IMR-90 (cell line): Measurements from ENCODE around the gene TSPEAR. TPM values are rescaled to one million over a fixed set of nuclear protein-coding genes. Genes with fewer than 3 reads are reported as not detected.

Experiments
- ATAC-seq: fragments of 200-7000 bp; cut with Tn5 transposase; 2 replicates; pipeline ENCODE4 v1.9.1; 2020; ENCODE audit warnings: low read depth, mild to moderate bottlenecking, moderate library complexity
- BruUV-seq: library from RNA; stranded (reverse); fragments of 400-500 nt; replicated peaks from 2 replicates; lab custom pipeline; 2021; lab: Mats Ljungman, UMichigan
- CTCF ChIA-PET: fragments of 300-600 bp; formaldehyde crosslinking; extraction: SDS; loops from one replicate; lab custom pipeline; 2021; ENCODE audit warnings: antibody characterized with exemption; lab: Yijun Ruan, JAX
- POLR2A ChIA-PET: fragments of 300-600 bp; sonication (Branson Sonifier 250); formaldehyde crosslinking; loops from one replicate; lab custom pipeline; 2022; ENCODE audit warnings: antibody characterized with exemption; ENCODE audit not compliant: unreplicated experiment; lab: Charles Lee
- DNase-seq: peaks from one replicate; pipeline ENCODE4 v3.0.0; 2013
- H2AFZ ChIP-seq: replicated peaks from 2 replicates; pipeline ENCODE3; 2013; ENCODE audit warnings: low read length, mild to moderate bottlenecking; ENCODE audit not compliant: poor library complexity
- H2AK5ac ChIP-seq: 2 replicates; pipeline ENCODE4 v1.6.1; 2013; ENCODE audit warnings: low read depth, low read length, inconsistent platforms
- H2AK9ac ChIP-seq: replicated peaks from 2 replicates; pipeline ENCODE3; 2013; ENCODE audit warnings: mild to moderate bottlenecking, low read depth, low read length, moderate library complexity; ENCODE audit not compliant: poor library complexity
- H2BK120ac ChIP-seq: 2 replicates; pipeline ENCODE4 v1.6.1; 2013; ENCODE audit warnings: low read depth, low read length, inconsistent platforms
- H2BK15ac ChIP-seq: 3 replicates; pipeline ENCODE4 v1.6.1; 2013; ENCODE audit warnings: low read depth, low read length, inconsistent platforms
- H2BK20ac ChIP-seq: 2 replicates; pipeline ENCODE4 v1.6.1; 2013; ENCODE audit warnings: low read depth, mild to moderate bottlenecking, inconsistent platforms, low read length, moderate library complexity
- H2BK5ac ChIP-seq: 2 replicates; pipeline ENCODE4 v1.6.1; 2013; ENCODE audit warnings: mild to moderate bottlenecking, low read depth, low read length, inconsistent platforms; ENCODE audit not compliant: poor library complexity, severe bottlenecking
- H3K14ac ChIP-seq: replicated peaks from 2 replicates; pipeline ENCODE4 v1.6.1; 2013; ENCODE audit warnings: low read depth, low read length, inconsistent platforms
- H3K18ac ChIP-seq: 2 replicates; pipeline ENCODE4 v1.6.1; 2013; ENCODE audit warnings: low read depth, low read length, control low read depth
- H3K23ac ChIP-seq: 2 replicates; pipeline ENCODE4 v1.6.1; 2013; ENCODE audit warnings: low read depth, low read length, inconsistent platforms
- H3K27ac ChIP-seq: 2 replicates; pipeline ENCODE4 v1.5.1; 2013; ENCODE audit warnings: mild to moderate bottlenecking, control low read depth, low read length; ENCODE audit not compliant: insufficient read depth
- H3K27me3 ChIP-seq: 2 replicates; pipeline ENCODE4 v1.6.1; 2013; ENCODE audit warnings: low read length; ENCODE audit not compliant: control insufficient read depth, insufficient read depth
- H3K36me3 ChIP-seq: 2 replicates; pipeline ENCODE4 v1.6.1; 2013; ENCODE audit warnings: low read length, mixed read lengths; ENCODE audit not compliant: control insufficient read depth, insufficient read depth
- H3K4ac ChIP-seq: 2 replicates; pipeline ENCODE4 v1.6.1; 2013; ENCODE audit warnings: low read depth, low read length, inconsistent platforms
- H3K4me1 ChIP-seq: 2 replicates; pipeline ENCODE4 v1.6.1; 2013; ENCODE audit warnings: low read length, mixed read lengths; ENCODE audit not compliant: control insufficient read depth, insufficient read depth
- H3K4me2 ChIP-seq: 2 replicates; pipeline ENCODE4 v1.6.1; 2013; ENCODE audit warnings: low read depth, mild to moderate bottlenecking, control low read depth, low read length, moderate library complexity
- H3K4me3 ChIP-seq: 2 replicates; pipeline ENCODE4 v1.5.1; 2013; ENCODE audit warnings: low read depth, mild to moderate bottlenecking, control low read depth, low read length, moderate library complexity; ENCODE audit not compliant: insufficient read depth
- H3K56ac ChIP-seq: 2 replicates; pipeline ENCODE4 v1.6.1; 2013; ENCODE audit warnings: low read length, inconsistent platforms; ENCODE audit not compliant: insufficient read depth; ENCODE audit errors: extremely low read depth
- H3K79me1 ChIP-seq, 2 experiments: 2 replicates each; pipeline ENCODE4 v1.6.1; 2013; ENCODE audit warnings: low read length in 2 of 2, inconsistent platforms in 1 of 2, low read depth in 1 of 2
- H3K9ac ChIP-seq: 2 replicates; pipeline ENCODE4 v1.6.1; 2013; ENCODE audit warnings: low read depth, low read length, control low read depth
- H3K9me1 ChIP-seq: 2 replicates; pipeline ENCODE4 v1.6.1; 2013; ENCODE audit warnings: low read length, inconsistent platforms; ENCODE audit not compliant: insufficient read depth
- H3K9me3 ChIP-seq: 2 replicates; pipeline ENCODE4 v1.6.1; 2013; ENCODE audit warnings: low read length; ENCODE audit not compliant: control insufficient read depth, insufficient read depth
- H4K20me1 ChIP-seq: 2 replicates; pipeline ENCODE4 v1.6.1; 2013; ENCODE audit warnings: low read length, inconsistent platforms; ENCODE audit not compliant: insufficient read depth
- H4K5ac ChIP-seq: 2 replicates; pipeline ENCODE4 v1.6.1; 2013; ENCODE audit warnings: mild to moderate bottlenecking, low read depth, low read length, control low read depth
- H4K8ac ChIP-seq, 2 experiments: 2 replicates each; pipeline ENCODE4 v1.6.1; 2013; ENCODE audit warnings: low read depth in 2 of 2, low read length in 2 of 2, control low read depth in 1 of 2, inconsistent platforms in 1 of 2
- H4K91ac ChIP-seq: 2 replicates; pipeline ENCODE4 v1.6.1; 2013; ENCODE audit warnings: low read depth, low read length, inconsistent platforms; ENCODE audit not compliant: insufficient read depth
- BHLHE40 ChIP-seq: fragments of 150-350 bp; IDR thresholded peaks from 2 replicates; pipeline ENCODE4 v1.6.1; 2016; ENCODE audit warnings: mild to moderate bottlenecking, low read depth, low read length
- CEBPB ChIP-seq: IDR thresholded peaks from 2 replicates; pipeline ENCODE4 v1.6.1; 2012; ENCODE audit warnings: low read depth, low read length, improper control_type of control experiment
- CHD1 ChIP-seq: IDR thresholded peaks from 2 replicates; pipeline ENCODE4 v1.6.1; 2012; ENCODE audit warnings: low read depth, low read length, improper control_type of control experiment
- CTCF ChIP-seq: conservative IDR thresholded peaks from 2 replicates; pipeline ENCODE4 v1.5.1; 2012; ENCODE audit warnings: mild to moderate bottlenecking, low read depth, low read length, improper control_type of control experiment
- ELK1 ChIP-seq: fragments of 150-350 bp; IDR thresholded peaks from 2 replicates; pipeline ENCODE4 v1.6.1; 2016; ENCODE audit warnings: low read depth, mild to moderate bottlenecking, low read length, moderate library complexity, borderline replicate concordance
- FOS ChIP-seq: fragments of 150-350 bp; IDR thresholded peaks from 2 replicates; pipeline ENCODE4 v1.6.1; 2016; ENCODE audit warnings: low read depth, low read length
- MAFK ChIP-seq: IDR thresholded peaks from 2 replicates; pipeline ENCODE4 v1.6.1; 2012; ENCODE audit warnings: low read depth, low read length, improper control_type of control experiment
- MAZ ChIP-seq: IDR thresholded peaks from 2 replicates; pipeline ENCODE4 v1.6.1; 2012; ENCODE audit warnings: low read depth, mild to moderate bottlenecking, low read length, improper control_type of control experiment, moderate library complexity, borderline replicate concordance
- NFE2L2 ChIP-seq: fragments of 150-350 bp; IDR thresholded peaks from 2 replicates; pipeline ENCODE4 v1.6.1; 2016; ENCODE audit warnings: low read depth, mild to moderate bottlenecking, low read length
- POLR2A ChIP-seq: IDR thresholded peaks from 2 replicates; pipeline ENCODE4 v1.6.1; 2012; ENCODE audit warnings: mild to moderate bottlenecking, low read depth, low read length
- RAD21 ChIP-seq: IDR thresholded peaks from 2 replicates; pipeline ENCODE4 v1.6.1; 2012; ENCODE audit warnings: low read length, improper control_type of control experiment
- RCOR1 ChIP-seq: IDR thresholded peaks from 2 replicates; pipeline ENCODE4 v1.6.1; 2012; ENCODE audit warnings: mild to moderate bottlenecking, low read length, improper control_type of control experiment; ENCODE audit not compliant: insufficient replicate concordance
- RFX5 ChIP-seq: IDR thresholded peaks from 2 replicates; pipeline ENCODE4 v1.8.0; 2012; ENCODE audit warnings: low read depth, mild to moderate bottlenecking, low read length, moderate library complexity
- SMC3 ChIP-seq: fragments of 150-350 bp; IDR thresholded peaks from 2 replicates; pipeline ENCODE4 v1.6.1; 2016; ENCODE audit warnings: low read depth, mild to moderate bottlenecking, antibody characterized with exemption, low read length, moderate library complexity
- WGBS, 2 experiments: methylation state at CpG; one replicate each; pipeline versions ENCODE4 v1.1.5 to v1.1.7; 2013; ENCODE audit warnings: missing lambda C conversion rate in 2 of 2; ENCODE audit not compliant: insufficient read length in 1 of 2; ENCODE audit errors: extremely low coverage in 2 of 2; 5-methylcytosine and 5-hydroxymethylcytosine counted together
- dilution Hi-C: fragments of 300-500 bp; cut with HindIII; formaldehyde crosslinking; loops from one replicate; pipeline ENCODE4 v1.14.3; 2018; ENCODE audit warnings: low sequenced_read_pairs; ENCODE audit not compliant: unreplicated experiment
- in situ Hi-C: fragments of 300-500 bp; cut with MboI; formaldehyde crosslinking; loops from 3 replicates; pipeline ENCODE4 v1.14.3; 2019; ENCODE audit warnings: low sequenced_read_pairs, inconsistent platforms, mixed read lengths
- intact Hi-C: fragments of 100-400 bp; cut with micrococcal nuclease; formaldehyde crosslinking; loops from 2 replicates; pipeline ENCODE4 v1.10.0; 2022
- polyA plus RNA-seq, 3 experiments: library from polyadenylated mRNA; depleted of rRNA; stranded (reverse); fragments of >200 nt; gene quantifications; 2 replicates each; pipeline ENCODE4 v1.2.3, GENCODE V29; 2012; ENCODE audit warnings: low replicate concordance in 1 of 3
- total RNA-seq: library from RNA; depleted of rRNA; stranded (reverse); fragments of >200 nt; gene quantifications from 2 replicates; pipeline ENCODE4 v1.2.3, GENCODE V29; 2012

Gene TSPEAR
- total and polyA plus RNA-seq, 2 of the 4 experiments (the other 2 are of a cell fraction), result not detected

DNA sequence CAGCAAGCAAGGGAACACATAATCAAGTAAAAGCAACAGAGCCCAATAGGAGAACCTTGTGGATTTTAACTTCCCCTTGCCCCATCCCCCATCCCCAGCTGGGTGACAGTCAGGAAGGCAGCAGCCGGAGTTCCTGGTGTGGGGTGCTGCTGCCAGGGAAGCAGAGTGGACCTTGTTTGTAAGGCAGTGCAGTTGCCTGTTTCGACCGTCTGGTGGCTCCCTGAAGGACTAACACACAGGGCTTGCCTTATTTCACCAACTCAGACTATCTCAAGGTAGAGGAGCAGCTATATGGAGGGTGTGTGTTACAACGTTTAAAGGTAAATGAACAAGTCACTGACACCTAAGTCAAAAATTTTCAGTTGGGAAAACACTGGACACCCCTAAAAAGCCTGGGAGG is 92.9 kb downstream of the TSPEAR start:
- Histone ChIP-seq H2BK120ac (no peak overlapping the region), H3K9ac (no peak overlapping the region), H4K91ac (no peak overlapping the region), H3K36me3 (no peaks in the 10 kb centered on the region), H2BK5ac (no peak overlapping the region), H3K4ac (no peak overlapping the region), H4K8ac (no peak overlapping the region), H3K56ac (no peak overlapping the region), H3K14ac (no peak overlapping the region), H3K9me3 (peaks cover 3% of the 10 kb centered on the region; the same call in 1 of the 2 replicates), H3K27ac (no peak overlapping the region), H3K23ac (no peak overlapping the region), H2AK9ac (no peak overlapping the region), H2AFZ (no peak overlapping the region), H3K4me1 (no peaks in the 10 kb centered on the region), H3K4me3 (no peak overlapping the region), H2BK20ac (no peak overlapping the region), H4K5ac (no peak overlapping the region), H4K20me1 (no peaks in the 10 kb centered on the region), H3K18ac (no peak overlapping the region), H3K4me2 (no peak overlapping the region), H3K27me3 (peaks cover 3% of the 10 kb centered on the region; the same call in 1 of the 2 replicates), H2BK15ac (no peak overlapping the region), H2AK5ac (no peak overlapping the region), H3K9me1 (no peaks in the 10 kb centered on the region), H3K79me1 (no peaks in the 10 kb centered on the region)
- peak; percentile 14 for DNase-seq
- TF ChIP-seq RFX5 (no peak), RAD21 (no peak), CEBPB (no peak), POLR2A (no peak), CTCF (no peak), NFE2L2 (no peak), CHD1 (no peak), BHLHE40 (no peak), FOS (no peak), SMC3 (no peak), MAFK (no peak), MAZ (no peak), ELK1 (no peak), RCOR1 (no peak)
- BruUV-seq, result no TSS peak
- ChIA-PET POLR2A (no interaction called here), CTCF (interaction anchor here (0.7 kb wide), 1 partner anchor 53 kb away, joined by 3 read pairs; no protein-coding TSS in a partner anchor)
- intact Hi-C loops, result loop anchor here (1.0 kb wide), 1 partner anchor 175 kb away; no protein-coding TSS in a partner anchor
- no CpG with 5 or more reads among the region's 4 CpGs for WGBS, 2 experiments
- ATAC-seq, result peak; percentile 72
- in situ Hi-C loops, result no loop called here
- dilution Hi-C loops, result no loop called here
